GM12878 (cell line): ENCODE results near the gene USP11. TPM values are rescaled to one million over a fixed set of nuclear protein-coding genes. Genes with fewer than 3 reads are reported as not detected.

Experiments
- ESRRA ChIP-seq: IDR thresholded peaks from 2 replicates; pipeline ENCODE4 v1.6.1; 2012; ENCODE audit warnings: mild to moderate bottlenecking, low read length, improper control_type of control experiment
- FOXK2 ChIP-seq: fragments of 450-650 bp; IDR thresholded peaks from 2 replicates; pipeline ENCODE4 v1.6.1; 2017; ENCODE audit warnings: mild to moderate bottlenecking, moderate library complexity
- HCFC1 ChIP-seq: fragments of 150-350 bp; IDR thresholded peaks from 2 replicates; pipeline ENCODE4 v1.6.1; 2014; ENCODE audit warnings: low read length
- IKZF2 ChIP-seq, 2 experiments: fragments of 450-650 bp; IDR thresholded peaks; 2 replicates each; pipeline ENCODE4 v1.6.1; 2017; ENCODE audit warnings: mild to moderate bottlenecking in 2 of 2, moderate library complexity in 2 of 2
- KDM1A ChIP-seq: fragments of 200-600 bp; sonication (generic); IDR thresholded peaks from 2 replicates; pipeline ENCODE4 v1.6.1; 2016; ENCODE audit warnings: borderline replicate concordance
- LARP7 ChIP-seq: fragments of 450-650 bp; IDR thresholded peaks from 2 replicates; pipeline ENCODE4 v1.6.1; 2017; ENCODE audit warnings: mild to moderate bottlenecking
- NR2C2 ChIP-seq: IDR thresholded peaks from 2 replicates; pipeline ENCODE4 v1.6.1; 2011; ENCODE audit warnings: borderline replicate concordance, low read depth; ENCODE audit not compliant: control insufficient read depth, insufficient read length
- POLR2AphosphoS5 ChIP-seq: IDR thresholded peaks from 2 replicates; pipeline ENCODE4 v1.6.1; 2011; ENCODE audit warnings: mild to moderate bottlenecking, low read length, inconsistent platforms
- RB1 ChIP-seq: fragments of 450-650 bp; formaldehyde crosslinking; IDR thresholded peaks from 2 replicates; pipeline ENCODE4 v1.6.1; 2017; ENCODE audit warnings: mild to moderate bottlenecking, borderline replicate concordance
- RELB ChIP-seq: fragments of 450-650 bp; IDR thresholded peaks from 2 replicates; pipeline ENCODE4 v1.6.1; 2017; ENCODE audit warnings: low read depth, mild to moderate bottlenecking, moderate library complexity
- SREBF2 ChIP-seq: IDR thresholded peaks from 2 replicates; pipeline ENCODE4 v1.6.1; 2012; ENCODE audit warnings: mild to moderate bottlenecking, low read length
- STAT1 ChIP-seq: fragments of 450-650 bp; conservative IDR thresholded peaks from 2 replicates; pipeline ENCODE4 v1.6.1; 2014; ENCODE audit warnings: antibody characterized with exemption, mild to moderate bottlenecking
- USF1 ChIP-seq: IDR thresholded peaks from 2 replicates; pipeline ENCODE4 v1.6.1; 2011; ENCODE audit warnings: borderline replicate concordance, low read depth, mild to moderate bottlenecking, moderate library complexity, mixed read lengths, low read length; ENCODE audit not compliant: insufficient read depth; ENCODE audit errors: extremely low read length
- ZBED1 ChIP-seq: IDR thresholded peaks from 2 replicates; pipeline ENCODE4 v1.6.1; 2016; ENCODE audit warnings: borderline replicate concordance
- polyA plus RNA-seq, 11 experiments: library from polyadenylated mRNA; depleted of rRNA in 4 of 11; unstranded in 6 of 11; stranded (reverse) in 5 of 11; fragments of >200 nt; fragmentation: Nextera tagmentation in 4 of 11; fragmentation: Illumina TruSeq in 1 of 11; extraction: Ambion mirVana in 4 of 11; extraction: Trizol in 1 of 11; gene quantifications; 1 replicate in 1 of 11; 2 replicates in 10 of 11; pipeline versions ENCODE4 v1.2.1 to v1.2.3, GENCODE V29; 2011 to 2016; ENCODE audit warnings: inconsistent platforms in 2 of 11, missing spikeins in 2 of 11, low read depth in 1 of 11
- total RNA-seq, 4 experiments: library from RNA; depleted of rRNA in 3 of 4; stranded (reverse); fragments of >200 nt in 3 of 4; fragmentation: Illumina TruSeq in 1 of 4; extraction: Trizol in 1 of 4; gene quantifications; 2 replicates each; pipeline versions ENCODE4 v1.2.1 to v1.2.3, GENCODE V29; 2013 to 2021
- TF ChIP-seq, protein P1 (sequence below): IDR thresholded peaks from 2 replicates; pipeline ENCODE4 v1.6.1; 2012; ENCODE audit warnings: low read depth, low read length, improper control_type of control experiment
- TF ChIP-seq, protein P2 (sequence below): IDR thresholded peaks from 2 replicates; pipeline ENCODE4 v1.6.1; 2012; ENCODE audit warnings: low read depth, low read length, improper control_type of control experiment
- TF ChIP-seq, protein P3 (sequence below): fragments of 450-650 bp; IDR thresholded peaks from 2 replicates; pipeline ENCODE4 v1.6.1; 2016; ENCODE audit warnings: mild to moderate bottlenecking
- TF ChIP-seq, protein P4 (sequence below): IDR thresholded peaks from 2 replicates; pipeline ENCODE4 v1.6.1; 2012; ENCODE audit warnings: low read depth, low read length, improper control_type of control experiment

The USP11 gene
- total and polyA plus RNA-seq, 10 of the 15 experiments (the other 5 are each of a cell fraction or from before 2014, with no cell fraction given) = 3.3 to 44.0 (median 20.9) TPM

GRCh38 chrX:47193475-47194193 lies 39.2 kb upstream of the USP11 start, which contains the start of gene UBA1 (continued):
- TF ChIP-seq ESRRA (no peak), IKZF2 (IDR thresholded peaks at IDR 0.05) (peak; percentile 19 to 27; a peak in 1 of 4 replicates), POLR2AphosphoS5 (peak; percentile 85), FOXK2 (peak; percentile 53), USF1 (no peak), ZBED1 (peak; percentile 59; the same call in 1 of the 2 replicates), KDM1A (no peak), HCFC1 (peak; percentile 16; the same call in 1 of the 2 replicates), NR2C2 (no peak), SREBF2 (no peak), STAT1 (no peak), RELB (peak; percentile 56), LARP7 (peak; percentile 75; the same call in 1 of the 2 replicates), RB1 (0 out of 2 replicates have a peak, but pooled peaks have one; percentile 34)
- TF ChIP-seq, protein P1, sequence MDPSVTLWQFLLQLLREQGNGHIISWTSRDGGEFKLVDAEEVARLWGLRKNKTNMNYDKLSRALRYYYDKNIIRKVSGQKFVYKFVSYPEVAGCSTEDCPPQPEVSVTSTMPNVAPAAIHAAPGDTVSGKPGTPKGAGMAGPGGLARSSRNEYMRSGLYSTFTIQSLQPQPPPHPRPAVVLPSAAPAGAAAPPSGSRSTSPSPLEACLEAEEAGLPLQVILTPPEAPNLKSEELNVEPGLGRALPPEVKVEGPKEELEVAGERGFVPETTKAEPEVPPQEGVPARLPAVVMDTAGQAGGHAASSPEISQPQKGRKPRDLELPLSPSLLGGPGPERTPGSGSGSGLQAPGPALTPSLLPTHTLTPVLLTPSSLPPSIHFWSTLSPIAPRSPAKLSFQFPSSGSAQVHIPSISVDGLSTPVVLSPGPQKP = no peak; the same call in 1 of the 2 replicates
- TF ChIP-seq, protein P2, sequence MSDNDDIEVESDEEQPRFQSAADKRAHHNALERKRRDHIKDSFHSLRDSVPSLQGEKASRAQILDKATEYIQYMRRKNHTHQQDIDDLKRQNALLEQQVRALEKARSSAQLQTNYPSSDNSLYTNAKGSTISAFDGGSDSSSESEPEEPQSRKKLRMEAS = peak; percentile 51
- TF ChIP-seq, protein P3, sequence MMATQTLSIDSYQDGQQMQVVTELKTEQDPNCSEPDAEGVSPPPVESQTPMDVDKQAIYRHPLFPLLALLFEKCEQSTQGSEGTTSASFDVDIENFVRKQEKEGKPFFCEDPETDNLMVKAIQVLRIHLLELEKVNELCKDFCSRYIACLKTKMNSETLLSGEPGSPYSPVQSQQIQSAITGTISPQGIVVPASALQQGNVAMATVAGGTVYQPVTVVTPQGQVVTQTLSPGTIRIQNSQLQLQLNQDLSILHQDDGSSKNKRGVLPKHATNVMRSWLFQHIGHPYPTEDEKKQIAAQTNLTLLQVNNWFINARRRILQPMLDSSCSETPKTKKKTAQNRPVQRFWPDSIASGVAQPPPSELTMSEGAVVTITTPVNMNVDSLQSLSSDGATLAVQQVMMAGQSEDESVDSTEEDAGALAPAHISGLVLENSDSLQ = peak; percentile 38
- TF ChIP-seq, protein P4, sequence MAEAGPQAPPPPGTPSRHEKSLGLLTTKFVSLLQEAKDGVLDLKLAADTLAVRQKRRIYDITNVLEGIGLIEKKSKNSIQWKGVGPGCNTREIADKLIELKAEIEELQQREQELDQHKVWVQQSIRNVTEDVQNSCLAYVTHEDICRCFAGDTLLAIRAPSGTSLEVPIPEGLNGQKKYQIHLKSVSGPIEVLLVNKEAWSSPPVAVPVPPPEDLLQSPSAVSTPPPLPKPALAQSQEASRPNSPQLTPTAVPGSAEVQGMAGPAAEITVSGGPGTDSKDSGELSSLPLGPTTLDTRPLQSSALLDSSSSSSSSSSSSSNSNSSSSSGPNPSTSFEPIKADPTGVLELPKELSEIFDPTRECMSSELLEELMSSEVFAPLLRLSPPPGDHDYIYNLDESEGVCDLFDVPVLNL = no peak
